WI38 (cell line): Measurements from ENCODE around the gene YBX1.

Source experiments
- H3K4me3 ChIP-seq: 2 replicates; pipeline ENCODE4 v1.5.1; 2011; ENCODE audit warnings: low read depth, mild to moderate bottlenecking, control low read depth, low read length
- CTCF ChIP-seq: IDR thresholded peaks from 2 replicates; pipeline ENCODE4 v1.5.1; 2012; ENCODE audit warnings: low read depth, mild to moderate bottlenecking, control low read depth, low read length

YBX1 gene

GRCh38 chr1:42739753-42740700 is 57.8 kb downstream of the YBX1 start, which contains the start of gene CLDN19:
Gene CLDN19 (minus strand): TSS chr1:42740236. CDS start chr1:42740063, 173 bp downstream.
- no peak within 1 kb of the TSS for H3K4me3 ChIP-seq
- no peak for TF ChIP-seq CTCF

GRCh38 chr1:42740851-42741580 is 58.8 kb downstream of the YBX1 start:
- H3K4me3 ChIP-seq, result no peak overlapping the region
- no peak for TF ChIP-seq CTCF

GRCh38 chr1:42741706-42742105 is 59.5 kb downstream of the YBX1 start:
- no peak for TF ChIP-seq CTCF
- no peak overlapping the region for H3K4me3 ChIP-seq

GRCh38 chr1:42742141-42742540 is 59.9 kb downstream of the YBX1 start:
- H3K4me3 ChIP-seq, result no peak overlapping the region
- no peak for TF ChIP-seq CTCF

- no peak for TF ChIP-seq CTCF
Measured at GRCh38 chr1:42742617-42743316, 60.5 kb downstream of the YBX1 start.

GRCh38 chr1:42743317-42744147 is 61.3 kb downstream of the YBX1 start:
- TF ChIP-seq CTCF, result no peak
- no peak overlapping the region for H3K4me3 ChIP-seq

More at GRCh38 chr1:42742617-42743316, 60.5 kb downstream of the YBX1 start:
- H3K4me3 ChIP-seq, result no peak overlapping the region
